Measurements from ENCODE around the gene LRP6.
"Not testable (repeated sequence)": the region's sequence is repeated elsewhere in the genome, so short reads cannot be mapped to it uniquely, and the experiment has no call there.

Gene LRP6

GRCh38 chr12:12123036-12123604 lies 143.7 kb downstream of the LRP6 start:
- TF ChIP-seq CTCF (conservative IDR thresholded peaks at IDR 0.05) = no peak
- no peak overlapping the region for H3K27ac ChIP-seq

- no peak overlapping the region for H3K27ac ChIP-seq
- TF ChIP-seq CTCF (conservative IDR thresholded peaks at IDR 0.05) = no peak
Measured at GRCh38 chr12:12121061-12121460, 145.8 kb downstream of the LRP6 start.

GRCh38 chr12:12116677-12117076 lies 150.2 kb downstream of the LRP6 start:
- TF ChIP-seq CTCF (conservative IDR thresholded peaks at IDR 0.05) = no peak
- no peak overlapping the region for H3K27ac ChIP-seq

- TF ChIP-seq CTCF (conservative IDR thresholded peaks at IDR 0.05) = no peak
Measured at GRCh38 chr12:12115514-12115913, 151.3 kb downstream of the LRP6 start.

DNA sequence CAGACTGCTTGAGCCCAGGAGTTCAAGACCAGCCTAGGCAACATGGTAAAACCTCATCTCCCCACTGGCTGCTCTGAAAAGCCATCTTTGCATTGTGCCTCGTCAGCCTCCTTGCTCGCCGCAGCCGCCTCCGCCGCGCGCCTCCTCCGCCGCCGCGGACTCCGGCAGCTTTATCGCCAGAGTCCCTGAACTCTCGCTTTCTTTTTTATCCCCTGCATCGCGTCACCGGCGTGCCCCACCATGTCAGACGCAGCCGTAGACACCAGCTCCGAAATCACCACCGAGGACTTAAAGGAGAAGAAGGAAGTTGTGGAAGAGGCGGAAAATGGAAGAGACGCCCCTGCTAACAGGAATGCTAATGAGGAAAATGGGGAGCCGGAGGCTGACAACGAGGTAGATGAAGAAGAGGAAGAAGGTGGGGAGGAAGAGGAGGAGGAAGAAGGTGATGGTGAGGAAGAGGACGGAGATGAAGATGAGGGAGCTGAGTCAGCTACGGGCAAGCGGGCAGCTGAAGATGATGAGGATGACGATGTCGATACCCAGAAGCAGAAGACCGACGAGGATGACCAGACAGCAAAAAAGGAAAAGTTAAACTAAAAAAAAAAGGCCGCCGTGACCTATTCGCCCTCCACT lies 155.8 kb downstream of the LRP6 start:
- H3K27ac ChIP-seq = not testable (repeated sequence)

More at GRCh38 chr12:12115514-12115913, 151.3 kb downstream of the LRP6 start:
- H3K27ac ChIP-seq = no peak overlapping the region

DNA sequence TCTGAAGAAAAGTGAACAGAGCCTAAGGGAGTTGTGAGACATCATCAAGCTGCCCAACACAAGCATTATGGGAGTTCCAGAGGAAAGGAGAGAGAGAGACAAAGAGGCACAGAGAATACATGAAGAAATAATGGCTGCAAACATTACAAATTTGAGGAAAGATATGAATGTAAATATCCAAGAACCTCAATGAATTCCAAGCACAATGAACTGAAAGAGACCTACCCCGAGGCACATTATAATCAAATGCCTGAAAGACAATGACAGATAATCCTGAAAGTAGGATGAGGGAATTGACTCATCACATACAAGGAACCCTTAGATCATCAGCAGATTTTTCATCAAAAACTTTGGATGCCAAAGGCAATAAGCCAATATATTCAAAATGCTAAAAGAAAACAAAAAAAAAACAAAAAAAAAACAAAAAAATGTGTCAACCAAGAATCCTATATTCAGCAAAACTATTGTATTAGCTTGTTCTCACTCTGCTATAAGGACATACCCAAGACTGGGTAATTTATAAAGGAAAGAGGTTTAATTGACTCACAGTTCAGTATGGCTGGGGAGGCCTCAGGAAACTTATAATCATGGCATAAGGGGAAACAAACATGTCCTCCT lies 158.3 kb downstream of the LRP6 start:
- H3K27ac ChIP-seq = no peak overlapping the region
- no peak for TF ChIP-seq CTCF (conservative IDR thresholded peaks at IDR 0.05)

DNA sequence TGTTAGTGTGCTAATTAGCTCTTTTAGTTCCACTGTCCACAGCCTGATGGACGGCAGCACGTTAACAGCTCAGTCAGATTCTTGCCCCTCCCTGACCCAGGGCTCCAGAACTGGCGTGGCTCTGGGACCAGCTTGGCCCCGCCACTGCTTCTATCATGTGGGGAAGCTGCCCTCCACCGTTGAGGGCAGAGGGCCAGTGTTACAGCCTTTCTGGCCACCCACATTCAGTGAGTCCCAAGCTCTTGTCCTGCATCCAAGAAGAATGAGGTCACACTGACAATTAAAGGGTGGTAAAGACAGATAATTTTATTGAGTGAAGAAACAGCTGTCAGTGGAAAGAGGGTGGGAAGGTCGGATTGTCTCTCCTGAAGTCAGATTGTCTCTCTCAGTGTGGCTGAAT lies 159.2 kb downstream of the LRP6 start:
- no peak overlapping the region for H3K27ac ChIP-seq
- no peak for TF ChIP-seq CTCF (conservative IDR thresholded peaks at IDR 0.05)

DNA sequence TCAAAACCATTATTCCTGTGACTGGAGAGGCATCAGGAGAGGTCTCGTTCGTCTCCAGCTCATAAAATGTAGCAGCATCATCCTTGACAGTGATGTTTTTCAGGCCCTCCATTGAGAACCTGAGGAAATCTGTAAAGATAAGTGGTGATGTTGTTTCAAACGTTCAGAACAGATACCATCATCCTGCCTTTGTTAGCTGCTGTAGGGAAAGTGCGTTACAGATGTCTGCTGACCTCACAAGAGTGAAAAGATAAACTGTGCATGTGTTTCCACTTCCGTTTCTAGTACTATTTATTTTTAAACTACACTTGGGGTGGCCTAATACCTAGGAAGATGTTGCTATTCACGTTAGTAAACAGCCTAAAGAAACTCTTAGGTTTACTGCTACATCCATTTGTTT lies 167.7 kb downstream of the LRP6 start:
- H3K27ac ChIP-seq = no peak overlapping the region
- no peak for TF ChIP-seq CTCF (conservative IDR thresholded peaks at IDR 0.05)

Data from VCaP (cell line).